Activated naive CD4-positive, alpha-beta T cell treated with anti-CD3 and anti-CD28 coated beads for 36 hours (primary cell): ENCODE results near the gene ZBP1. TPM values are rescaled to one million over a fixed set of nuclear protein-coding genes. Genes with fewer than 3 reads are reported as not detected.
A peak's percentile ranks its signal among the peaks of the same experiment; 100 is the strongest.

ENCODE experiments used
- CTCF ChIA-PET: fragments of 350-600 bp; sonication (Branson Sonifier 250); formaldehyde crosslinking; loops from one replicate; lab custom pipeline; 2021; ENCODE audit warnings: antibody characterized with exemption; lab: Charles Lee
- DNase-seq: peaks from one replicate; pipeline ENCODE4 v3.0.0-alpha.2; 2020
- H3K27ac Mint-ChIP-seq: one replicate; pipeline ENCODE4 v1.8.0; 2021; ENCODE audit warnings: mild to moderate bottlenecking, mixed read lengths
- H3K27me3 Mint-ChIP-seq: one replicate; pipeline ENCODE4 v1.8.0; 2021; ENCODE audit warnings: low read depth, mixed read lengths
- H3K36me3 Mint-ChIP-seq: one replicate; pipeline ENCODE4 v1.8.0; 2021; ENCODE audit warnings: low read depth, mixed read lengths
- H3K4me1 Mint-ChIP-seq: one replicate; pipeline ENCODE4 v1.8.0; 2021; ENCODE audit warnings: low read depth, mixed read lengths
- H3K4me3 Mint-ChIP-seq: one replicate; pipeline ENCODE4 v1.8.0; 2021; ENCODE audit warnings: mild to moderate bottlenecking, moderate library complexity, mixed read lengths
- H3K9me3 Mint-ChIP-seq: one replicate; pipeline ENCODE4 v1.8.0; 2021; ENCODE audit warnings: mixed read lengths
- intact Hi-C: fragments of 100-400 bp; cut with micrococcal nuclease; formaldehyde crosslinking; loops from one replicate; pipeline ENCODE4 v1.15.1; 2023
- total RNA-seq, 2 experiments: library from RNA; stranded (reverse); gene quantifications; one replicate each; pipeline ENCODE4 v1.2.3, GENCODE V29; 2021

The ZBP1 gene
- total RNA-seq, 2 experiments from 2014 or later: 0.14 TPM; not detected in 1

- Mint-ChIP-seq H3K4me1 (peaks cover 15% of the 10 kb centered on the region), H3K9me3 (no peaks in the 10 kb centered on the region), H3K4me3 (no peak overlapping the region), H3K27ac (no peak overlapping the region), H3K36me3 (no peaks in the 10 kb centered on the region), H3K27me3 (no peaks in the 10 kb centered on the region)
- no peak for DNase-seq
- CTCF ChIA-PET: no interaction called here
- intact Hi-C loops: no loop called here
These were observed 42.4 kb upstream of the ZBP1 start for GRCh38 chr20:57662456-57663240.

- intact Hi-C loops: no loop called here
- no peaks in the 10 kb centered on the region for H3K27me3 Mint-ChIP-seq
- no peaks in the 10 kb centered on the region for H3K9me3 Mint-ChIP-seq
- peaks cover 18% of the 10 kb centered on the region for H3K4me1 Mint-ChIP-seq
- H3K4me3 Mint-ChIP-seq: no peak overlapping the region
- no peak for DNase-seq
- no peaks in the 10 kb centered on the region for H3K36me3 Mint-ChIP-seq
- CTCF ChIA-PET: no interaction called here
- H3K27ac Mint-ChIP-seq: no peak overlapping the region
These were observed 41.7 kb upstream of the ZBP1 start for GRCh38 chr20:57661746-57662455.

- Mint-ChIP-seq H3K4me3 (no peak overlapping the region), H3K4me1 (peaks cover 18% of the 10 kb centered on the region), H3K9me3 (no peaks in the 10 kb centered on the region), H3K27me3 (no peaks in the 10 kb centered on the region), H3K27ac (no peak overlapping the region), H3K36me3 (no peaks in the 10 kb centered on the region)
- no peak for DNase-seq
- CTCF ChIA-PET: no interaction called here
- intact Hi-C loops: no loop called here
These were observed 40.9 kb upstream of the ZBP1 start for GRCh38 chr20:57660922-57661745.

- H3K27ac Mint-ChIP-seq: no peak overlapping the region
- H3K27me3 Mint-ChIP-seq: no peaks in the 10 kb centered on the region
- peaks cover 18% of the 10 kb centered on the region for H3K4me1 Mint-ChIP-seq
- H3K36me3 Mint-ChIP-seq: no peaks in the 10 kb centered on the region
- H3K4me3 Mint-ChIP-seq: no peak overlapping the region
- no peaks in the 10 kb centered on the region for H3K9me3 Mint-ChIP-seq
- CTCF ChIA-PET: no interaction called here
- intact Hi-C loops: no loop called here
- DNase-seq: no peak
These were observed 40.1 kb upstream of the ZBP1 start for GRCh38 chr20:57660181-57660921.

- DNase-seq: no peak
- intact Hi-C loops: loop anchor here (10.0 kb wide), 1 partner anchor 165 kb away; no protein-coding TSS in a partner anchor
- CTCF ChIA-PET: interaction anchor here (1.2 kb wide), 1 partner anchor 515 kb away, joined by 3 read pairs; no protein-coding TSS in a partner anchor
These were observed 39.4 kb upstream of the ZBP1 start for GRCh38 chr20:57659517-57660180.

GRCh38 chr20:57658833-57659516 lies 38.7 kb upstream of the ZBP1 start:
- Mint-ChIP-seq H3K4me3 (no peak overlapping the region), H3K36me3 (no peaks in the 10 kb centered on the region), H3K9me3 (no peaks in the 10 kb centered on the region), H3K27me3 (no peaks in the 10 kb centered on the region), H3K27ac (no peak overlapping the region), H3K4me1 (peaks cover 18% of the 10 kb centered on the region)
- intact Hi-C loops: loop anchor here (10.0 kb wide), 1 partner anchor 166 kb away; no protein-coding TSS in a partner anchor
- DNase-seq: no peak
- CTCF ChIA-PET: interaction anchor here (1.2 kb wide), 1 partner anchor 516 kb away, joined by 3 read pairs; no protein-coding TSS in a partner anchor

More at GRCh38 chr20:57659517-57660180, 39.4 kb upstream of the ZBP1 start:
- H3K36me3 Mint-ChIP-seq: no peaks in the 10 kb centered on the region
- no peaks in the 10 kb centered on the region for H3K9me3 Mint-ChIP-seq
- H3K27ac Mint-ChIP-seq: no peak overlapping the region
- H3K4me3 Mint-ChIP-seq: no peak overlapping the region
- H3K4me1 Mint-ChIP-seq: peaks cover 18% of the 10 kb centered on the region
- no peaks in the 10 kb centered on the region for H3K27me3 Mint-ChIP-seq

- CTCF ChIA-PET: interaction anchor here (1.2 kb wide), 1 partner anchor 517 kb away, joined by 3 read pairs; no protein-coding TSS in a partner anchor
- Mint-ChIP-seq H3K4me1 (peaks cover 18% of the 10 kb centered on the region), H3K27ac (no peak overlapping the region), H3K36me3 (no peaks in the 10 kb centered on the region), H3K9me3 (no peaks in the 10 kb centered on the region), H3K4me3 (no peak overlapping the region), H3K27me3 (no peaks in the 10 kb centered on the region)
- intact Hi-C loops: loop anchor here (10.0 kb wide), 1 partner anchor 166 kb away; no protein-coding TSS in a partner anchor
- no peak for DNase-seq
These were observed 38.2 kb upstream of the ZBP1 start for GRCh38 chr20:57658447-57658832.

- no peak overlapping the region for H3K27ac Mint-ChIP-seq
- no peak overlapping the region for H3K4me3 Mint-ChIP-seq
These were observed 37.6 kb upstream of the ZBP1 start for GRCh38 chr20:57657535-57658446.

GRCh38 chr20:57656821-57657534 lies 36.8 kb upstream of the ZBP1 start:
- DNase-seq: no peak
- Mint-ChIP-seq H3K36me3 (peaks cover 3% of the 10 kb centered on the region), H3K4me1 (peaks cover 18% of the 10 kb centered on the region), H3K4me3 (no peak overlapping the region), H3K27ac (no peak overlapping the region), H3K9me3 (no peaks in the 10 kb centered on the region), H3K27me3 (no peaks in the 10 kb centered on the region)
- intact Hi-C loops: loop anchor here (10.0 kb wide), 1 partner anchor 168 kb away; no protein-coding TSS in a partner anchor
- CTCF ChIA-PET: no interaction called here

More at GRCh38 chr20:57657535-57658446, 37.6 kb upstream of the ZBP1 start:
- Mint-ChIP-seq H3K4me1 (peaks cover 18% of the 10 kb centered on the region), H3K36me3 (no peaks in the 10 kb centered on the region), H3K9me3 (no peaks in the 10 kb centered on the region), H3K27me3 (no peaks in the 10 kb centered on the region)
- intact Hi-C loops: loop anchor here (10.0 kb wide), 1 partner anchor 167 kb away; no protein-coding TSS in a partner anchor
- peak; percentile 72 for DNase-seq
- CTCF ChIA-PET: no interaction called here
